H9 (cell line): ENCODE results near the gene ABCG8. TPM values are rescaled to one million over a fixed set of nuclear protein-coding genes. Genes with fewer than 3 reads are reported as not detected.

ENCODE experiments used
- DNase-seq: peaks from one replicate; pipeline ENCODE4 v3.0.0-alpha.2; 2017
- H2AFZ ChIP-seq: one replicate; pipeline ENCODE4 v1.6.1; 2013; ENCODE audit warnings: mild to moderate bottlenecking, low read length, control low read depth, moderate library complexity
- H2AK5ac ChIP-seq: 2 replicates; pipeline ENCODE4 v1.6.1; 2013; ENCODE audit warnings: low read length, control low read depth, mixed read lengths; ENCODE audit not compliant: insufficient read length
- H2BK120ac ChIP-seq: one replicate; pipeline ENCODE4 v1.6.1; 2013; ENCODE audit warnings: low read depth, mild to moderate bottlenecking, low read length, control low read depth, inconsistent platforms; ENCODE audit not compliant: poor library complexity, severe bottlenecking
- H2BK12ac ChIP-seq: 2 replicates; pipeline ENCODE4 v1.6.1; 2013; ENCODE audit warnings: low read length, control low read depth, mixed read lengths, low read depth; ENCODE audit not compliant: insufficient read length
- H2BK15ac ChIP-seq: 2 replicates; pipeline ENCODE4 v1.6.1; 2013; ENCODE audit warnings: low read depth, low read length, control low read depth
- H2BK20ac ChIP-seq: one replicate; pipeline ENCODE4 v1.6.1; 2013; ENCODE audit warnings: low read depth, mild to moderate bottlenecking, low read length, control low read depth, inconsistent platforms; ENCODE audit not compliant: poor library complexity, severe bottlenecking
- H2BK5ac ChIP-seq: 2 replicates; pipeline ENCODE4 v1.6.1; 2013; ENCODE audit warnings: low read length, control low read depth, mixed read lengths; ENCODE audit not compliant: insufficient read length
- H3K14ac ChIP-seq: 2 replicates; pipeline ENCODE4 v1.6.1; 2013; ENCODE audit warnings: low read length, control low read depth; ENCODE audit not compliant: insufficient read depth
- H3K18ac ChIP-seq: 2 replicates; pipeline ENCODE4 v1.6.1; 2013; ENCODE audit warnings: low read depth, mild to moderate bottlenecking, mixed read lengths, low read length, control low read depth; ENCODE audit not compliant: insufficient read length
- H3K23ac ChIP-seq: 2 replicates; pipeline ENCODE4 v1.6.1; 2013; ENCODE audit warnings: low read length, control low read depth, mixed read lengths, low read depth; ENCODE audit not compliant: insufficient read length
- H3K23me2 ChIP-seq: 2 replicates; pipeline ENCODE4 v1.6.1; 2013; ENCODE audit warnings: low read depth, mild to moderate bottlenecking, mixed read lengths, low read length, control low read depth; ENCODE audit not compliant: insufficient read length, poor library complexity, severe bottlenecking
- H3K27ac ChIP-seq: 2 replicates; pipeline ENCODE4 v1.5.1; 2013; ENCODE audit warnings: low read length, control low read depth, mixed read lengths, low read depth; ENCODE audit not compliant: insufficient read length
- H3K27me3 ChIP-seq: 2 replicates; pipeline ENCODE4 v1.6.1; 2013; ENCODE audit warnings: low read length, control low read depth, inconsistent platforms; ENCODE audit not compliant: insufficient read depth
- H3K4ac ChIP-seq: 2 replicates; pipeline ENCODE4 v1.6.1; 2013; ENCODE audit warnings: low read depth, mild to moderate bottlenecking, control low read depth, inconsistent platforms, low read length, moderate library complexity
- H3K4me1 ChIP-seq: 2 replicates; pipeline ENCODE4 v1.6.1; 2013; ENCODE audit warnings: low read length, control low read depth, inconsistent platforms; ENCODE audit not compliant: insufficient read depth
- H3K4me2 ChIP-seq: 2 replicates; pipeline ENCODE4 v1.6.1; 2013; ENCODE audit warnings: low read length, control low read depth, mixed read lengths; ENCODE audit not compliant: insufficient read length, insufficient read depth
- H3K56ac ChIP-seq: 2 replicates; pipeline ENCODE4 v1.6.1; 2013; ENCODE audit warnings: low read depth, mild to moderate bottlenecking, mixed read lengths, low read length, control low read depth; ENCODE audit not compliant: insufficient read length
- H3K79me1 ChIP-seq: 2 replicates; pipeline ENCODE4 v1.6.1; 2013; ENCODE audit warnings: low read depth, mild to moderate bottlenecking, moderate library complexity, low read length, control low read depth, inconsistent platforms; ENCODE audit not compliant: insufficient read depth, poor library complexity, severe bottlenecking
- H3K79me2 ChIP-seq: 2 replicates; pipeline ENCODE4 v1.6.1; 2013; ENCODE audit warnings: low read length, control low read depth, inconsistent platforms; ENCODE audit not compliant: insufficient read depth
- H3K9ac ChIP-seq: 2 replicates; pipeline ENCODE4 v1.6.1; 2013; ENCODE audit warnings: low read length, control low read depth, mixed read lengths; ENCODE audit not compliant: insufficient read length; ENCODE audit errors: extremely low read depth
- H3K9me3 ChIP-seq: one replicate; pipeline ENCODE4 v1.6.1; 2013; ENCODE audit warnings: low read depth, low read length, inconsistent platforms; ENCODE audit not compliant: control insufficient read depth
- H3T11ph ChIP-seq: one replicate; pipeline ENCODE4 v1.6.1; 2013; ENCODE audit warnings: mild to moderate bottlenecking, low read length, control low read depth, inconsistent platforms
- H4K20me1 ChIP-seq: one replicate; pipeline ENCODE4 v1.6.1; 2013; ENCODE audit not compliant: control insufficient read depth, insufficient read length, insufficient read depth
- H4K5ac ChIP-seq: 2 replicates; pipeline ENCODE4 v1.6.1; 2013; ENCODE audit warnings: low read depth, mild to moderate bottlenecking, mixed read lengths, low read length, control low read depth; ENCODE audit not compliant: insufficient read length
- H4K8ac ChIP-seq: replicated peaks from 2 replicates; pipeline ENCODE4 v1.6.1; 2013; ENCODE audit warnings: low read length, control low read depth, mixed read lengths, low read depth; ENCODE audit not compliant: insufficient read length
- H4K91ac ChIP-seq: 2 replicates; pipeline ENCODE4 v1.6.1; 2013; ENCODE audit warnings: low read depth, mild to moderate bottlenecking, moderate library complexity, mixed read lengths, low read length, control low read depth; ENCODE audit not compliant: insufficient read length
- H3K27ac Mint-ChIP-seq, 3 experiments: 2 replicates in 2 of 3; 3 replicates in 1 of 3; pipeline ENCODE4 v1.8.0; 2020 to 2021; ENCODE audit warnings: mixed read lengths in 3 of 3, mild to moderate bottlenecking in 1 of 3, moderate library complexity in 1 of 3
- H3K27me3 Mint-ChIP-seq: 2 replicates; pipeline ENCODE4 v1.8.0; 2021; ENCODE audit warnings: low read depth, mild to moderate bottlenecking, moderate library complexity, mixed read lengths
- H3K36me3 Mint-ChIP-seq, 3 experiments: 2 replicates in 2 of 3; 3 replicates in 1 of 3; pipeline ENCODE4 v1.8.0; 2020 to 2021; ENCODE audit warnings: low read depth in 3 of 3, mixed read lengths in 3 of 3; ENCODE audit not compliant: insufficient read depth in 1 of 3
- H3K4me1 Mint-ChIP-seq, 2 experiments: 2 replicates each; pipeline ENCODE4 v1.8.0; 2020; ENCODE audit warnings: mixed read lengths in 2 of 2
- H3K4me3 Mint-ChIP-seq, 2 experiments: 2 replicates in 1 of 2; 3 replicates in 1 of 2; pipeline ENCODE4 v1.8.0; 2020 to 2021; ENCODE audit warnings: mild to moderate bottlenecking in 2 of 2, mixed read lengths in 2 of 2, moderate library complexity in 1 of 2
- H3K9me3 Mint-ChIP-seq, 2 experiments: 2 replicates in 1 of 2; 3 replicates in 1 of 2; pipeline ENCODE4 v1.8.0; 2020; ENCODE audit warnings: mild to moderate bottlenecking in 2 of 2, mixed read lengths in 2 of 2, moderate library complexity in 1 of 2
- CTCF ChIP-seq: fragments of 200-600 bp; sonication (generic); conservative IDR thresholded peaks from 3 replicates; pipeline ENCODE4 v1.8.0; 2021; ENCODE audit warnings: antibody characterized with exemption, mild to moderate bottlenecking
- WGBS: extraction: QIAGEN DNeasy Blood & Tissue Kit; methylation state at CpG from one replicate; pipeline ENCODE4 v1.1.7; 2013; ENCODE audit warnings: missing lambda C conversion rate, low lambda C conversion rate, mixed read lengths; ENCODE audit not compliant: insufficient read length; ENCODE audit errors: extremely low coverage; 5-methylcytosine and 5-hydroxymethylcytosine counted together
- total RNA-seq: library from RNA; stranded (reverse); gene quantifications from 2 replicates; pipeline ENCODE4 v1.2.1, GENCODE V29; 2021

The ABCG8 gene
- total RNA-seq, 1 experiment from 2014 or later, result not detected

- no CpG with 5 or more reads among the region's 2 CpGs for WGBS
- Histone ChIP-seq H4K91ac (no peak overlapping the region), H2BK5ac (no peak overlapping the region), H4K8ac (no peak overlapping the region), H4K20me1 (no peaks in the 10 kb centered on the region), H3K9ac (no peak overlapping the region), H3K23me2 (no peaks in the 10 kb centered on the region), H3T11ph (no peak overlapping the region), H3K18ac (no peak overlapping the region), H2BK12ac (no peak overlapping the region), H3K14ac (no peak overlapping the region), H4K5ac (no peak overlapping the region), H2AK5ac (no peak overlapping the region), H2BK20ac (no peak overlapping the region), H3K27me3 (no peaks in the 10 kb centered on the region), H3K79me2 (no peaks in the 10 kb centered on the region), H3K4ac (no peak overlapping the region), H3K79me1 (no peaks in the 10 kb centered on the region), H2BK120ac (no peak overlapping the region), H3K23ac (no peak overlapping the region), H3K4me2 (no peak overlapping the region), H2BK15ac (no peak overlapping the region), H3K56ac (no peak overlapping the region), H3K27ac (no peak overlapping the region), H3K4me1 (no peaks in the 10 kb centered on the region), H2AFZ (no peak overlapping the region), H3K9me3 (no peaks in the 10 kb centered on the region)
- Mint-ChIP-seq H3K4me1 (no peaks in the 10 kb centered on the region), H3K9me3 (no peaks in the 10 kb centered on the region), H3K36me3 (no peaks in the 10 kb centered on the region), H3K27me3 (no peaks in the 10 kb centered on the region), H3K27ac (peak overlapping the region in 1 of 3 experiments; percentile 90; a peak in 2 of 7 replicates), H3K4me3 (no peak overlapping the region)
- DNase-seq, result no peak
- TF ChIP-seq CTCF, result no peak
Measured at GRCh38 chr2:43791035-43791765, 47.6 kb upstream of the ABCG8 start.
